ENCODE data around the gene CLPX.
"Not testable (repeated sequence)": the region's sequence is repeated elsewhere in the genome, so short reads cannot be mapped to it uniquely, and the experiment has no call there.

Gene CLPX

GRCh38 chr15:65204931-65205660, 20.0 kb upstream of the CLPX start:
- no peak for DNase-seq

- no peak for DNase-seq
Observed at GRCh38 chr15:65204236-65204930, 19.2 kb upstream of the CLPX start.

DNA sequence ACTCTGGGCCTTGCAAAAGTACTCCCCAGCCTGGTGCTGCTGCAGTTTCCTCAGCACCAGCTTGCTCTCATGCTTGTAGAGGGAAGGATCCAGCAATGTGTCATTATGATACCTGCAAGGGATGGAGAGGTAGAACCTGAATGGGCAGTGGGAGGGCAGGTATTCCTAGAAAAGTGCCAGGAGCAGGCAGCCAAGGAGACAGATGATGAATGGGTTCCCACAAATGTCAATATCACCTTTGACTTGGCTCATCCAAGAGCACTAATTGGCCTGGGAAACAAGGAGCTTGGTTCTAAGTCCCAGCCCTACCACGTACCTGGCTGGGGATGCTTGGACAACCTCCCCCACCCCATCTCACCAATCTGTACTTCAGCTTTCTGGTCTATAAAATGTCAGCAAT, 16.8 kb upstream of the CLPX start:
- DNase-seq, result no peak

DNA sequence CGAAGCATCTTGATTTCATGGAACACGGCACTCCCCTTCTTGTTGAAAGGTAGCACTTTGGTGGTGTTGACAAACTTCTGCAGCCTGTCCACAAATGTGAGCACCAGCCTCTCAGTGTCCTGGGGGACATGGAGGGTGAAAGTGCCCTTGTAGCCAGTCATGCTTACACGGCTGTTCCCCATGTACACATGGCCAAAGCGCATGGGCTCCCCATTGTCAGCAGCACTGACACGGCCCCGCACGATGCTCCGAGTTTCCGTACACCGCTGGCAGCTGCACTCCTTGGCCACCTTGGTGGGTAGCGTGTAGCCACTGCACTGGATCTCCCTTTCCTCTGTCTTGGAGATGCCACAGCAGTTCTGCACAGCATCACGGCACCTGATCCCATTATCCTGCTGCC, 13.4 kb upstream of the CLPX start:
- DNase-seq, result no peak

- DNase-seq, result no peak
Observed at GRCh38 chr15:65197337-65197645, 12.1 kb upstream of the CLPX start.

DNA sequence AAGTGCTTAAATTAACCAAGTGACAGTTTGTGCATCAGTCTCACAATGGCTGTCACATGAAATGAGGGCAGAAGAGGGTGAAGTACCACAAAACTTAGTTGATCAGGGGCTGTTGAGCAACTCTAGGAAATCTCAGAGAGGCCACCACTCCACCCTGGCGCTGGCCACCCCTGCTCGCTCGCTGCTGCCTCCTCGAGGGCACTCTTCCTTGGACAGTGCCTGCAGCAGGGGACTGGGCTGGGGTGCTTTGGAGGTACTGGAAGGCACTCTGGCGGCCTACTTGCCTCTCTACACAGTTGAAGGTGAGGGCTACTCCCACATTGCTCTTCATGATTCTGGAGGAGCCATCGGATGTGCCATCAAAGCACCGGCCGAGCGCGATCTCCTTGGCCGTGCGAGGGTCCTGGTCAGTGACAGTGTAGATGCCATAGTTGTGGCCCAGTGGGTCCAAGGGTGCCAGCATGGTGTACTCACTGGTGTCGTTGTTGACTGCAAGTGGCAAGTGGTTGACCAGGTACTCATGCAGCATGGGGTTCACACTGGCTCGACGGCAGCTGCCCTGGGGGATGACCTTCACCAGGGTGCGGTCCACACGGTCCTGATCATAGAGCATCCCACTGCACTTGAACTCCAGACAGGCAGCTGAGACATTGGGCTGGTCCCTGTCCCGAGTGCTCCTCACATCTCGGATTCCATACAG, 11.6 kb upstream of the CLPX start:
- no peak for DNase-seq

DNA sequence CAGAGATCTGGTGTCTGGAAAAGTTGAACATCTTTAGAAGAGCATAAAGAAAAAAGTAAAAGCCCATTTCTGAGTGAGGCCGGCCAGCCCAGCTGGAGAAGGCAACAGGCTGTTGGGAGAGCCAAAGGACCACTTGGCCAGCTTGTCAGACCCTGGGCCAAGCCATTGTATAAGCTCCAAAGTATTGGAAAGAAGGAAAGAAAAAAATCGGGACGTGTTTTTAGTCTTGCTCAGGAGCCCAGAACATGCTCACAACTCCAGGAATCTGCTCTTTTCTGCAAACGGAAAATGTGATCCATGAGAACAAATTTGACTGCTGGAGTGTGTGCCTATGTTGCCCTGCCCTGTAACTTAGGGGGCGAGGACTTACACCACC, 10.4 kb upstream of the CLPX start:
- no peak for DNase-seq

- DNase-seq, result no peak
Observed at GRCh38 chr15:65194826-65195547, 9.8 kb upstream of the CLPX start.

GRCh38 chr15:65192016-65192415, 6.9 kb upstream of the CLPX start:
- DNase-seq, result no peak

DNA sequence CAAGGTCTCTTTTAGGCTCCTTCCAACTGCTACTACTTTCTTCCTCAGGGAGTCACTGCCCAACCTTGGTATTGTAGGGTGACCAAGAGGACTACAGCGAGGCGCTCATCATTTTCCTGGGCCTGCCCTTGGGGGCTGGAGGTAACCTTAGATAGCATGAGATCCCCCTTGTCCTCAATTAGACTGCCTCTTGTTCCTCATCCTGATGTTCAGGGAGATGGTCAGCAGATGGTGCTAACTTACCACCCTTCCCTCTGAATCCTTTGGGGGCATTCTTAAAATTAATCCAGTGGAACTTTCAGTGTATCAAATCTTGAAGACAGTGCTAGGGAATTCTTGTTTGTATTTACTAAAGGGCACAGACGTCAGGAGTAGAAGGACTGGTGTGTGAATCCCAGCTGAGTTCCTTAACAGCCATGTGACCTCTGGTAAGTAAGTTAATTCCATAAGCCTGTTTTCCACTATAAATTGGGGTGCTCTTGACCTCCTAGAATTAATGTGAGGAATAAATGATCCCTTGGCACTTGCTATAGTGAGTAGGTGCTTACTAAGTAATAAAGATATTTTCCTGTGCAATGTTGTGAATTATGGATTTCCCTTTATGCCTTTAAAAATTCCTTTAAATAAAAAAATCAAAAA, 4.1 kb upstream of the CLPX start:
- DNase-seq, result no peak

DNA sequence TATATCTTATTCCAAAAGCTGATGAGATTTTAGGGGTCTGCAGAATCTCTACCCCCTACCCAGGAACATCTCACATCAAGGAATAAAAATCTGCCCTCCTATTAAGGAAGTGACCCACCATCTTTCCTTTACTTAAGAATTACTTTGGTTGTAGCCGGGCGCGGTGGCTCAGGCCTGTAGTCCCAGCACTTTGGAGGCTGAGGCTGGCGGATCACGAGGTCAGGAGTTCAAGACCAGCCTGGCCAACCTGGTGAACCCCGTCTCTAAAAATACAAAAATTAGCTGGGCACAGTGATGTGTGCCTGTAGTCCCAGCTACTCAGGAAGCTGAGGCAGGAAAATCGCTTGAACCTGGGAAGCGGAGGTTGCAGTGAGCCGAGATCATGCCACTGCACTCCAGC, 3.3 kb upstream of the CLPX start:
- DNase-seq, result not testable (repeated sequence)

GRCh38 chr15:65184305-65184867, 756 bp downstream of the CLPX start:
- DNase-seq, result peak; percentile 15

- DNase-seq, result no peak
Observed at GRCh38 chr15:65183865-65184159, 1.3 kb downstream of the CLPX start.

- DNase-seq, result no peak
Observed at GRCh38 chr15:65182538-65182937, 2.6 kb downstream of the CLPX start.

DNA sequence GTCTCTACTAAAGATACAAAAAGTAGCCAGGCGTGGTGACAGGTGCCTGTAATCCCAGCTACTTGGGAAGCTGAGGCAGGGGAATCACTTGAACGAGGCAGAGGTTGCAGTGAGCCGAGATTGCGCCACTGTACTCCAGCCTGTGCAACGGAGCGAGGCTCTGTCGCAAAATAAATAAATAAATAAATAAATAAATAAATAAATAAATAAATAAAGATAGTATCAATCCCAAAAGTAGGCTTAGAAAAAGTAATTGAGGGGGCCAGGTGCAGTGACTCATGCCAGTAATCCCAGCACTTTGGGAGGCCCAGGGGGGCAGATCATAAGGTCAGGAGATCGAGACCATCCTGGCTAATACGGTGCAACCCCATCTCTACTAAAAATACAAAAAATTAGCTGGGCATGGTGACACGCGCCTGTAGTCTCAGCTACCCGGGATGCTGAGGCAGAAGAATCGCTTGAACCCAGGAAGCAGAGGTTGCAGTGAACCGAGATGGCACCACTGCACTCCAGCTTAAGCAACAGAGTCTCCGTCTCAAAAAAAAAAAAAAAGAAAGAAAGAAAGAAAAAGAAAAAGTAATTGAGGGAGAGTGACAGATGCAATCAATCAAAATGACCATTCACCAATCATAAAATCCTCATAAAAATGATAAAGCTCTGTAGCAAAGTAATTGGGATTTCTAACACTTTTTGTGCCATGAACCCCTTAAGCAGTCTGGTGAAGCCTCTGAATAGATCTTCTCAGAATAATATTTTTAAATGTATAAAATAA, 3.4 kb downstream of the CLPX start:
- not testable (repeated sequence) for DNase-seq

DNA sequence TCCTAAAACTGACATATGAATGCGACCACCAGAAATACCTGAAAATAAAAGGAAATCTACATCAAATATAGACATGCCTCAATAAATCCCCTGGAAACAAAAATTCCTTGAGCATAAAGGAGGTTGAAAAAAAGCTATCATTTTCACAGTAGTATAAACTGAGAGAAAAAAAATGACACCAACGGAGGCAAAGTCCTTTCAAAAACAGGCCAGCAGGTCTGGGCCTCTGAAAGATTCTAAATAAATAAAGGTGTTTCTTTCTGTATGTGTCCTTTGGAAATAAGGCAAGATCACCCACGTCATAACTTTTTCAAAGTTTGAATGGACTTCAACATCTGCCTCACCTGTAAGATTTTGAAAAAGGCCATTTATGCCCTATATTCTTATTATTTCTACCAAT, 5.0 kb downstream of the CLPX start:
- DNase-seq, result no peak

- DNase-seq, result no peak
Observed at GRCh38 chr15:65177901-65178300, 7.2 kb downstream of the CLPX start.

DNA sequence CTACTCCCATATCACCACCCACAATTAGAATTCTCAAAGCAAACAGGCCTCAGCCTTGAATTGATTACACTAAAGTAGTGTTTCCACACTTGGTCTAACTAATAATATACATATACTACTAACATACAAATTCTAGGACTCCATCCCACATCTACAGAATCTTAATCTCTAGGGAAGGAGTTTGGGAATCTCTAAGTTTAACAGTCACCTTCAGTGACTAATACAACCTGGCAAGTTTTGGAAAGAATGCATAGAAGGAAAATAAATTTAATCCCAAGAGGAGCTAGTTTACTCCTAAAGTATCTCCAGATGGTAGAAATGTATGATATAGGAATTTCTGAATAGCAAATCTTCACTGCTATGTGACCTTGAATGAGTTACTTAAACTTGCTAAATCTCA, 9.1 kb downstream of the CLPX start:
- no peak for DNase-seq

GRCh38 chr15:65175511-65175910, 9.6 kb downstream of the CLPX start:
- no peak for DNase-seq

DNA sequence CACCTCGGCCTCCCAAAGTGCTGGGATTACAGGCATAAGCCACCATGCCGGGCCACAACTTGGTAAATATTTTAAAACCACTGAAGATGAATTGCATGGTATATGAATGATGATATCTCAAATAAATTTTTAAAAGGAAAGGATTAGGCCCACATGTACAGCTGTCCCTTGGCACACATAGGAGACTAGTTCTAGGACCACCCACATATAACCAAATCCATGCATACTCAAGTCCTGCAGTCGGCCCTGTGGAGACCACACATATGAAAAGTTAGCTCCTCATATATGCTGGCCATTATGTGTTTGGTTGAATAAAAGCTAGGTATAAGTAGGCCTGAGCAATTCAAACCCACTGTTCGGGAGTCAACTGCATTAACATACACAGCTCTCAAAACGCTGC, 10.6 kb downstream of the CLPX start:
- no peak for DNase-seq

- no peak for DNase-seq
Observed at GRCh38 chr15:65172531-65172930, 12.6 kb downstream of the CLPX start.

GRCh38 chr15:65171428-65171827, 13.7 kb downstream of the CLPX start:
- DNase-seq, result no peak
